Stomach (tissue), 4 donors: Measurements from ENCODE around the gene NRAP.
"Not testable (repeated sequence)": the region's sequence is repeated elsewhere in the genome, so short reads cannot be mapped to it uniquely, and the experiment has no call there.

Experiments used
- EP300 ChIP-seq: sonication (generic); formaldehyde crosslinking; IDR thresholded peaks from one replicate; pipeline ENCODE4 v1.6.1; 2017; ENCODE audit warnings: antibody characterized with exemption
- TF ChIP-seq, protein P1 (sequence below), 7 experiments: fragments of 450-650 bp in 4 of 7; fragments of 200-600 bp in 3 of 7; sonication (generic) in 3 of 7; IDR thresholded peaks; one replicate each; pipeline ENCODE4 v1.5.1; 2016 to 2019; ENCODE audit warnings: antibody characterized with exemption in 7 of 7, control low read depth in 2 of 7, mild to moderate bottlenecking in 1 of 7

DNA sequence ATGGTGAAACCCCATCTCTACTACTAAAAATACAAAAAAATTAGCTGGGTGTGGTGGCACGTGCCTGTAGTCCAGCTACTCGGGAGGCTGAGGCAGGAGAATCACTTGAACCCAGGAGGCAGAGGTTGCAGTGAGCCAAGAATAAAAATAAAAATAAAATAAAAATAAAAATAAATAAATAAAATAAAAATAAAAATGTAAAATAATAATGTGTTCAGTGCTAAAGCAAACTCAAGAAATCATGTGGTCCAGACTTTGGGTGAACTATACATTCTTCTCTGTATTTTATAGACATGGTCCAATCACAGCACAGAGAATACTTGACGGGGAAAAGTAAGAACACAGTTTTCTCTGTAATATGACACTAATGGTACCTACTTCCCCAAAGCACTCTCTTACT, 11.4 kb downstream of the NRAP start:
- TF ChIP-seq, protein P1, sequence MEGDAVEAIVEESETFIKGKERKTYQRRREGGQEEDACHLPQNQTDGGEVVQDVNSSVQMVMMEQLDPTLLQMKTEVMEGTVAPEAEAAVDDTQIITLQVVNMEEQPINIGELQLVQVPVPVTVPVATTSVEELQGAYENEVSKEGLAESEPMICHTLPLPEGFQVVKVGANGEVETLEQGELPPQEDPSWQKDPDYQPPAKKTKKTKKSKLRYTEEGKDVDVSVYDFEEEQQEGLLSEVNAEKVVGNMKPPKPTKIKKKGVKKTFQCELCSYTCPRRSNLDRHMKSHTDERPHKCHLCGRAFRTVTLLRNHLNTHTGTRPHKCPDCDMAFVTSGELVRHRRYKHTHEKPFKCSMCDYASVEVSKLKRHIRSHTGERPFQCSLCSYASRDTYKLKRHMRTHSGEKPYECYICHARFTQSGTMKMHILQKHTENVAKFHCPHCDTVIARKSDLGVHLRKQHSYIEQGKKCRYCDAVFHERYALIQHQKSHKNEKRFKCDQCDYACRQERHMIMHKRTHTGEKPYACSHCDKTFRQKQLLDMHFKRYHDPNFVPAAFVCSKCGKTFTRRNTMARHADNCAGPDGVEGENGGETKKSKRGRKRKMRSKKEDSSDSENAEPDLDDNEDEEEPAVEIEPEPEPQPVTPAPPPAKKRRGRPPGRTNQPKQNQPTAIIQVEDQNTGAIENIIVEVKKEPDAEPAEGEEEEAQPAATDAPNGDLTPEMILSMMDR (IDR thresholded peaks at IDR 0.05) = not testable (repeated sequence)
- not testable (repeated sequence) for TF ChIP-seq EP300
